ENCODE results near the gene DDX21. TPM values are rescaled to one million over a fixed set of nuclear protein-coding genes. Genes with fewer than 3 reads are reported as not detected.
"Not testable (repeated sequence)": the region's sequence is repeated elsewhere in the genome, so short reads cannot be mapped to it uniquely, and the experiment has no call there.

DDX21 gene
- total RNA-seq, result 74.2 TPM

DNA sequence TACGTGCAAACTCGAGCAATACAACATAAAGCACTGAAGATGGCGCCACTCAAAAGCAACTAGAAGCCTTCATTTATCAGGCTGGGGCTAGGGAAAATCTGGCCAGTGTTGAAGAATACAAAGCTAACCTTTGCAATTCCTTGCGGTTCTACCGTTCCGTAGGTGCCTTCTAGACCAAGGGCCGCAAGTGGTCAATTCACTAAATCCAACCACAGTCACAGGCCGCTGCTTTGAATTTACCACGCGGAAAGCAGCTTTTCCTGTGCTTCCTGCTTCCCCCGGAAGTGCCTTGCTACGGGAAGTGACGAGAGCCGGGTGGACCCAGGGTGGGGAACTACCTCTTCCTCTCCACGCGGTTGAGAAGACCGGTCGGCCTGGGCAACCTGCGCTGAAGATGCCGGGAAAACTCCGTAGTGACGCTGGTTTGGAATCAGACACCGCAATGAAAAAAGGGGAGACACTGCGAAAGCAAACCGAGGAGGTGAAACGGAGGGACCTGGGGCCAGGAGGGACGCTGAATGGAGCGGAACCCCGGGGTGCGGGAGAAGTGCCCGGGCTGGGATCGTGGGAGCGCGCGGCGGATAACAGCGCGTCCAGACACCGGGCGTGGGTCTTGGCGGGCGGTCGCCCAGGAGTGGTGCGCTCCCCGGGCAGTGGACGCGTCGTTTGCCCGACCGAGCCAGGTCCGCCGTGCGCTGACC is at the start of gene DDX21:
Gene DDX21 (plus strand): TSS at position 339 of the 701 bp plus-strand sequence. CDS start 56 bp downstream, at position 395.
- DNase-seq (ENCODE audit: low spot score), result peak; percentile 94

DNA sequence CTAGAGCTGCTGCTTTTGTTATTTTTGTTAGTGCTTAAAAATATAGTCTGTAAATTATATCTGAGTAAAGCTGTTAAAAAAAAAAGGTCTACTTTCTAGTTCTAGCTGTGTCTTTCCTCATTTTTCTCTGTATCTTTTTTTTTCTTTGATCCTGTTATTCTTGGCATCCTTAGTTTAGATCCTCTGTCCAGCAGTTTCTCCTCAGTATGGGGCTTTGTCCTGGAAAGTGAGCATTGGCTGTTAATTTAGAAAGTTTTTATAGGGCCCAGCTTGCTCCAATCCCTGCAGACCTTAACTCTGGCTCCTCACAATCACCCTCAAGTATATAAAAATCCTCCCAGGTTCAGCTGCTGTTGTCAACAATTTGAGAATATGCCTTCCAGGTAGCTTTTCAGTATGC is 31.4 kb upstream of the DDX21 start:
- no peak for DNase-seq (ENCODE audit: low spot score)

DNA sequence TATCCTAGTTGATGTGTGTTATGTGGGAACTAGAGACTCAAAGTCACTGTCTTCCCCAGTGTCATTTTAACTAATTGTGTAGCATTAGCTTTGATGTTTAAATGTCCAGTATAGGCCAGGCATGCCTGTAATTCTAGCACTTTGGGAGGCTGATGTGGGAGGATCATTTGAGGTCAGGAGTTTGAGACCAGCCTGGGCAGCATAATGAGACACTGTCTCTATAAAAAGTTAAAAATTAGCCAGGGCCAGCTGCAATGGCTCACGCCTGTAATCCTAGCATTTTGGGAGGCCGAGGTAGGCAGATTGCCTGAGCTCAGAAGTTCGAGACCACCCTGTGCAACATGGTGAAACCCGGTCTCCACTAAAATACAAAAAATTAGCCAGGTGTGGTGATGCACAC is 30.5 kb upstream of the DDX21 start:
- no peak for DNase-seq (ENCODE audit: low spot score)

DNA sequence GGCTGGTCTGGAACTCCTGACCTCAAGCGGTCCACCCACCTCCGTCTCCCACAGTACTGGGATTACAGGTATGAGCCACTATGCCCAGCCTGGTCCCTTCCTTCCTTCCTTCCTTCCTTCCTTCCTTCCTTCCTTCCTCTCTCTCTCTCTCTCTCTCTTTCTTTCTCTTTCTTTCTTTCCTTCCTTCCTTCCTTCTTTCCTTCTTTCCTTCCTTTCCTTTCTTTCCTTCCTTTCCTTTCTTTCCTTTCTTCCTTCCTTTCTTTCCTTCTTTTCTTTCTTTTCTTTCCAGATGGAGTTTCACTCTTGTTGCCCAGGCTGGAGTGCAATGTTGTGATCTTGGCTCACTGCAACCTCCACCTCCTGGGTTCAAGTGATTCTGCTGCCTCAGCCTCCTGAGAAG is 26.8 kb upstream of the DDX21 start:
- DNase-seq (ENCODE audit: low spot score), result not testable (repeated sequence)

DNA sequence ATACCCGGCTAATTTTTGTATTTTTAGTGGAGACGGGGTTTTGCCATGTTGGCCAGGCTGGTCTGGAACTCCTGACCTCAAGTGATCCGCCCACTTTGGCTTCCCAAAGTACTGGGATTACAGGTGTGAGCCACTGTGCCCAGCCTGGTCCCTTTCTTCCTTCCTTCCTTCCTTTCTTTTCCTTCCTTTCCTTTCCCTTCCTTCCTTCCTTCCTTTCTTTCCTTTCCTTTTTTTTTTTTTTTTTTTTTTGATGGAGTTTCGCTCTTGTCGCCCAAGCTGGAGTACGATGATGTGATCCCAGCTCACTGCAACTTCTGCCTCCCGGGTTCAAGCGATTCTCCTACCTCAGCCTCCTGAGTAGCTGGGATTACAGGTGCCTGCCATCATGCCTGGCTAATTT is 26.1 kb upstream of the DDX21 start:
- DNase-seq (ENCODE audit: low spot score), result not testable (repeated sequence)

DNA sequence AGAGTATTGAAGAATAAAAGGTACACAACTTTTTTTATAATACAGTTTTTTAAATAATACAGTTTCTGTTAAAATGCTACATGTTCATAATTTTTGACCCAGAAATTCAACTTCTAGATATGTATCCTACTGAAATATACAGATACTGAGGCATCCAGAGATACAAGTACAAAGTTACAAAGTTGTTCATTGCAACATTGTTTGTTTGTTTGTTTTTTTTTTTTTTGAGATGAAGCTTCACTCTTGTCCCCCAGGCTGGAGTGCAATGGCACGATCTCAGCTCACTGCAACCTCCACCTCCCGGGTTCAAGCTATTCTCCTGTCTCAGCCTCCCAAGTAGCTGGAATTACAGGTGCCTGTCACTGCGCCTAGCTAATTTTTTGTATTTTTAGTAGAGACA is 23.1 kb upstream of the DDX21 start:
- DNase-seq (ENCODE audit: low spot score), result not testable (repeated sequence)

DNA sequence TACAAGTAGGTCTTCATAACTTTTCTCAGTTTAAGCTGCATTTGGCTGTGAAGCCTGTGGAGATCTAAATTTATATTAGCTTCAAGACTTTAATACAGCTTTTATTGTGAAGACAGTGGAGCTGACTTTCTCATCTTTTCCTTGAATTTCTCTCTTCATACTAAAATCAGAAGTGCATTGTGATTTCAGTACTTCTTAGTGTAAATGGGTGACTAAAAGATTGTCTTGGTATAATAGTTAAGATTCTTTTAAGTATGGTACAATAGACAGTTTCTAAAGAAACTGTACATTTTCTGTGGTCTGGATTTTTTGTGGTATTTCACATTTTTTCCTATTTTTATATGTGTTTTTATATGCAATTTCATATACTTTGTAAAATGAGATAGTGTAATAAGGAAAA is 21.0 kb upstream of the DDX21 start:
- no peak for DNase-seq (ENCODE audit: low spot score)

DNA sequence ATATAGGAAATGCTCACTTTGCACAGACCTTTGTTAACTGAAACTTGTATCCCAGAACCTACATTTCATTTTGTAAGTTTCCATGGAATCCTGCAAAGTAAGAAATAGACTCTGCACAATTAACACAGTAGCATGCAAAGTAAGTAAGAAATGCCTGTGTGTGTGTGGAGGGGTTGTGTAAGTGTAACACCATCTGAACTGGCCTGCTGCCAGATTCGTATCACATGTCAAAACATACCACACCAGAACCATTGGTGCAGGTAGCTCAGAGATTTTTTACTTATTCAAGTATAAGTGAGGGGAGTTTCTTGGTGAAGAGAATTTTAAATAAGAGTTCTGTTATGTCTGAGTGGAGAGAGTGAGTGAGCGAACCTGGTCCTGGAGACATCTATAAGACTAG is 17.9 kb upstream of the DDX21 start:
- DNase-seq (ENCODE audit: low spot score), result no peak

DNA sequence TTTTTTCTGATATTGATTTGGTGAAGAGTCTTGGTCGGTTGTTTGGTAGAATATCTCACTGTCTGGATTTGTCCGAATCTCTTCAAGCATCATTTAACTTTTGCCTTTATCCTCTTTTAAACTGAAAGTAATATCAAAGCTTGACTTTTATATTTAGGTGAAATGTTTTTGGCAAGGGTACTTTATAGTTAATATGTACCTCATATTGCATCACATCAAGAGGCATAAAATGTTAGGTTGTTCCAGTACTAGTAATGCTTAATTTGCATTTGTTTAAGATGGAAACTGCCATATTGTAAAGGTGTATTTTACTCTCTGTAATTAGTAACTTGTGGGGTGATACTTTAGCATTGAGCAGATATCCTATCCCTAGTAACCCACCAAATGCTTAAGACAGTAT is 17.1 kb upstream of the DDX21 start:
- no peak for DNase-seq (ENCODE audit: low spot score)

DNA sequence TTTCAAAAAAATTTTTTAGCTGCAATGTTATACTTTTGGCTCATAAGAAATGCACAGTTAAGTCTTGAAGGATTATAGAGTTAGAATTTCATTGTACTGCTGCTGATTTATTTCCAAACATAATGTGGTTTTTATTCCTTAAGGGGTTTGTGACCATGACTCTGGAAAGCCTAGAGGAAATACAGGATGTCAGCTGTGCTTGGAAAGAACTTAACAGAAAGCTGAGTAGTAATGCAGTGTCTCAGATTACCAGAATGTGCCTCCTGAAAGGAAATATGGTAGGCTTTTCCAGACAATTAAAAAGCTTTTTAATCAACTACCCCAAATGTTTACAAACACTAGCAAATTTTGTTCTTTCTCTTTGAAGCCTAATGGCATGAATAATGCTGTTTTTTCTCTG is 15.1 kb upstream of the DDX21 start:
- not testable (repeated sequence) for DNase-seq (ENCODE audit: low spot score)

DNA sequence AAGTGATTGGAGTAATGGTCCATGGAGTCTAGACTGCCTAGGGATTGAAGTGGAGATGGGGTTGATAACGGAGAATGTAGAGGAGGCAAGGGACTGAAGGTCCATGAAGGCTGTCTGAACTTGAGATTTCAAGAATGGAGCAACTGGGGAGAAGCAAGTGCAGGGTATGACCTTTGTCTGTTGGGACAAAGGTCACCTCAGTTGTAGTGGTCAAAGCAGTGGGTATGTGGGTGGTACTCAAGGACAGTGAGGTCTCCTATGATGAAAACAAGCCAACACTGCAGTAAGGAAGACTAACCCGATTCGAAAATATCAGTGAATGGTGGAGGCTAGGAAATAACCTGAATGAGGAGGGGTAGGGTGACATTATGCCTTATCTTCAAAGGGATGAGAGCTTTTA is 5.4 kb upstream of the DDX21 start:
- no peak for DNase-seq (ENCODE audit: low spot score)

DNA sequence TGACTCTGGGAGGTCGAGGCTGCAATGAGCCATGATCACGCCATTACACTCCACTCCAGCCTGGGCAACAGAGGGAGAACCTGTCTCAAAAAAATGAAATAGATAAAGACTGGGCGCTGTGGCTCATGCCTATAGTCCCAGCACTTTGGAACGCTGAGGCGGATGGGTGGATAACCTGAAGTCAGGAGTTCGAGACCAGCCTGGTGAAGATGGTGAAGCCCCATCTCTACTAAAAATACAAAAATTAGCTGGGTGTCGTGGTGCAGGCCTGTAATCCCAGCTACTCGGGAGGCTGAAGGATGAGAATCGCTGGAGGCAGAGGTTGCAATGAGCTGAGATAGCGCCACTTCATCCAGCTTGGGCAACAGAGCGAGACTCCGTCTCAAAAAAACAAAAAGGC is 1.1 kb upstream of the DDX21 start:
- no peak for DNase-seq (ENCODE audit: low spot score)

DNA sequence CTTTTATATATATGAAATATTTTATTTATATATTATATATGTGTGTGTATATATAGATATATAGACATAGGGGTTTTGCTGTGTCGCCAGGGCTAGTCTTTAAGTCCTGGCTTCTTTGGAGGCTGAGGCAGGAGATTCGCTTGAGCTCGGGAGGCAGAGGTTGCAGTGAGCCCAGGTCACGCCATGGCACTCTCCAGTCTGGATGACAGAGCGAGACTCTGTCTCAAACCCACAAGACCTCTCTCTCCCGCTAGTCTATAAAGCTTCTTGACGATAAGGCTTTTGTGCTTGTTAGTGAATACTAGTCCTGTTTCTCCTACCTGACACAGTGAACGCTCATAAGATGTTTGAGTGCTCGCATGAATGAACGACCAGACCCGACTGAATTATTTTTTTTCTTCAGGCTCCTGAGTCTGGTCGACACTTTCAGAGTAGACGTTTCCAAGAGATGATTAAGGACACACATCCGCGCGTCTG is 577 bp upstream of the DDX21 start:
- no peak for DNase-seq (ENCODE audit: low spot score)

DNA sequence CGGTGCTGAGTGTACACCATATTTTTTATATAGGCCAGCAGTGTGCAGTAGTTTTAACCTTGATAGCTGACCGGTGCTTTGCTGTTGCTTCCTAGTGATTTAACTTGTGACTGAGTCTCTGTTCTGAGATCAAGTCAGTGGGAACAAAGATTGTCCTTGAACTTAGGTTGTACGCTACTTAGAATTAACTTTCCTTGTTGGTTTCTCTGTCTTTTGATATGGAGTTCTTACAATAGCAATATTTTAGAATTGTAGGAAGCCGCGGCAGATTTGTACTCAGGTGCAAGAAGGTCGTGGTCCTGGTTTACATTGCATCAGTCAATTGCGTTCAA is 1.3 kb downstream of the DDX21 start:
- DNase-seq (ENCODE audit: low spot score), result no peak

DNA sequence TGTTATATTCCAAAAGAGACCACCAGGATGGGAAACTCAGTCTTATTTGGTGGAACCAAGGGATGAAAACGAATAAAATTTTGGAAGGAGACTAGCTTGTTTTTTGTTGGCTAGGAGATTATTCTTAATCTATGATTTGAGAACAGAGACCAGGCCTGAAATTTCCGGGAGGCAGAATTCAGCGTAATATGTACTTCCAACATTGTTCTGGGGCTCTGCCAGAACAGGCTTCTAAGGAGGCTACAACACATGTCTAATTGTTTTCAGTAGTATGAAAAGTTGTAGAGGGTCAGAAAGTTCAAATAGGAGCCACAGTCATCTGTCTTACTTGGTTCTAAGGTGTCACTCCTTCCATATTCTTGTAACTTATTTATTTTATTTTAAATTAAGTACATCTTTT is 1.7 kb downstream of the DDX21 start:
- no peak for DNase-seq (ENCODE audit: low spot score)

DNA sequence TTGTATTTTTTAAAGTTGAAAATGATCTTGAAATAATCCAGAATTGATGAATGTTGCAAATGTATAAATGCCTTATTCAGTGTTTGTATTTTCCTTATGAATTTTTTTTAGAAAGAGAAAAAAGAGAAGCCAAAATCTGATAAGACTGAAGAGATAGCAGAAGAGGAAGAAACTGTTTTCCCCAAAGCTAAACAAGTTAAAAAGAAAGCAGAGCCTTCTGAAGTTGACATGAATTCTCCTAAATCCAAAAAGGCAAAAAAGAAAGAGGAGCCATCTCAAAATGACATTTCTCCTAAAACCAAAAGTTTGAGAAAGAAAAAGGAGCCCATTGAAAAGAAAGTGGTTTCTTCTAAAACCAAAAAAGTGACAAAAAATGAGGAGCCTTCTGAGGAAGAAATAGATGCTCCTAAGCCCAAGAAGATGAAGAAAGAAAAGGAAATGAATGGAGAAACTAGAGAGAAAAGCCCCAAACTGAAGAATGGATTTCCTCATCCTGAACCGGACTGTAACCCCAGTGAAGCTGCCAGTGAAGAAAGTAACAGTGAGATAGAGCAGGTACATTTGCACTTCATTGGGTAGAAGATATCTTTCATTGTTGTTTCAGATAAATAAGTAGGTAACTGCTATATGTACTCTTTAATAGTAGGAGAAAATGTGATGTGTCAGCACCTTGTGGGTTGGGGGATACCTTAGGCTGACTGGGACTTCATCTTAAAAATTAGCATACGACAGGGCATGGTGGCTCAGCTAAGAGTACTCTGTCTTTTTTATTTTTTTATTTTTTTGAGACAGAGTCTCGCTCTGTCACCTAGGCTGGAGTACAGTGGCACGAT is 3.9 kb downstream of the DDX21 start:
- DNase-seq (ENCODE audit: low spot score), result no peak

DNA sequence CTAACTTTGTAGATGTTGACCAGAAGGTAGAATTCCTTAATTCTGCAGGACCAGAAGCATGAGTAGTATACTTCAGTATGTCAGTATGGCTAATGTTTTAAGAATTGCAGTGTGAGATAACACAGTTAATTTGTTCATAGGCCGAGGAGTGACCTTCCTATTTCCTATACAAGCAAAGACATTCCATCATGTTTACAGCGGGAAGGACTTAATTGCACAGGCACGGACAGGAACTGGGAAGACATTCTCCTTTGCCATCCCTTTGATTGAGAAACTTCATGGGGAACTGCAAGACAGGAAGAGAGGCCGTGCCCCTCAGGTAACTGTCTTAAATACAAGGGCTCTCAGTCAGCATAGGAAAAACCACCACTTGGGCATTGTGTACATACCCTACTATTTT is 7.2 kb downstream of the DDX21 start:
- DNase-seq (ENCODE audit: low spot score), result no peak

DNA sequence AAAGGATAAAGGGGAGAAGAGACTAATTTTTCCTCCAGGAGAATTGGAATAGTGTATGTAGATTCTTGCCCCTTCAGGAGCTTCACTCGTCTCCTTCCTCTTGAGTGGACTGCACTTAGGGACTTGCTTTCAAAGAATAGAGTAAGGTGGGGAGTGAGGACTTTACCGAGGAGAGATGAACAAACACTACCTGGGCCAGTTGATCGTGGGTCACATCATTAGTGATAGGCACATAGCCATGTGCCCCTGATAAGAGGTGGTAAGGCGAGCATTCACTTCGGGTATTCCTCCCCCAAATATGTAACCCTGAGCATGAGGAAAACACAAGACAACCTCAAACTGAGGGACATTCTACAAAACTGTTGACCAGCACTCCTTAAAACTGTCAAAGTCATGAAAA is 18.0 kb downstream of the DDX21 start:
- no peak for DNase-seq (ENCODE audit: low spot score)

DNA sequence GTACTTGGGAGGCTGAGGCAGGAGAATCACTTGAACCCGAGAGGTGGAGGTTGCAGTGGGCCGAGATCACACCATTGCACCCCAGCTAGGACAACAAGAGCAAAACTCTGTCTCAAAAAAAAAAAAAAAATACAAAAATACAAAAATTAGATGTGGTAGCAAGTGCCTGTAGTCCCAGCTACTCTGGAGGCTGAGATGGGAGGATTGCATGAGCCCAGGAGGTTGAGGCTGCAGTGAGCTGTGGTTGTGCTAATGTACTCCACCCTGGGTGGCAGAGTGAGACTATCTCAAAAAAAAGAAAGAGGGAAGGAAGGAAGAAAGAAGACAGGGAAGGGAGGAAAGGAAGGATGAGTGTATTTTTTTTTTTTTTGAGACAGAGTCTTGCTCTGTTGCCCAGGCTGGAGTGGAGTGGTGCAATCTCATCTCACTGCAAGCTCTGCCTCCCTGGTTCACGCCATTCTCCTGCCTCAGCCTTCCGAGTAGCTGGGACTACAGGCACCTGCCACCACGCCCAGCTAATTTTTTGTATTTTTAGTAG is 20.0 kb downstream of the DDX21 start:
- not testable (repeated sequence) for DNase-seq (ENCODE audit: low spot score)

DNA sequence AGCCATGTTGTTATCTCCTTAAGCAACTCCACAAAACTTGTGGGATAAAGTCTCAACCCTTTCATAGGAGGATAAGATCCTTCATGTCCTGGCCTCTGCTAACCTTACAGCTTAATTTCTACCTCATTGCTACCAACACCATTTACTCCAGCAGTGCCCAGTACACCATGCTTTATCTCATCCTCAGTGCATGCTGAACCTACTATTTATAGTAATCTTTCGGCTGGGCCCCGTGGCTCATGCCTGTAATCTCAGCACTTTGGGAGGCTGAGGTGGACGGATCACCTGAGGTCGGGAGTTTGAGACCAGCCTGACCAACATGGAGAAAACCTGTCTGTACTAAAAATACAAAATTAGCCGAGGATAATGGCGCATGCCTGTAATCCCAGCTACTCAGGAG is 23.8 kb downstream of the DDX21 start:
- not testable (repeated sequence) for DNase-seq (ENCODE audit: low spot score)

DNA sequence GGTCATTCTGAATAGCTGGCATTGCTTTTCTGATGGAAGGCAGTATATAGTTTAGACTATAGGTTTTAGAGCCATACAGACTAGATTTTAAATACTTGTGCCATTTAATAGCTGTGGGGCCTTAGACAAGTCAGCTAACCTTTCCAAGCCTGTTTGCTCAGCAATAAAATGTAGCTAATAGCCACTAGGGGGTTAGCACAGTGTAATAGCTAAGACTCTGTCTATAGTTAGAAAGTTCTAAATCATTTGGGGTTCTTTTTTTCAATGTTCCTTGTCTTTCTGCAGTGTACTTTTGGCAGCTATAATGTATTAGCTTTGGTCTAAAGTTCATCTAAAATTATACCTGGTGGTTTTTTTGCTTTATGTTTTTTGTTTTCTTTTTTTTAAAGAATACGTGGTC is 25.1 kb downstream of the DDX21 start:
- DNase-seq (ENCODE audit: low spot score), result no peak

DNA sequence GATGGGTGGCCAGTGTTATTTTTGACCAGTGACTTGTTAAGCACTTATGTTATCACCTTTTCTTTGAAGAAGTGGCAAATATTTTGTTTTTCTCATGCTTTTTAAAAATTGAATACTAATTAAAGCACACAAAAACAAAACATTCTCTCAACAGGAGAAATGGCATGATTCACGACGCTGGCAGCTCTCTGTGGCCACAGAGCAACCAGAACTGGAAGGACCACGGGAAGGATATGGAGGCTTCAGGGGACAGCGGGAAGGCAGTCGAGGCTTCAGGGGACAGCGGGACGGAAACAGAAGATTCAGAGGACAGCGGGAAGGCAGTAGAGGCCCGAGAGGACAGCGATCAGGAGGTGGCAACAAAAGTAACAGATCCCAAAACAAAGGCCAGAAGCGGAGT is 26.4 kb downstream of the DDX21 start:
- DNase-seq (ENCODE audit: low spot score), result no peak

DNA sequence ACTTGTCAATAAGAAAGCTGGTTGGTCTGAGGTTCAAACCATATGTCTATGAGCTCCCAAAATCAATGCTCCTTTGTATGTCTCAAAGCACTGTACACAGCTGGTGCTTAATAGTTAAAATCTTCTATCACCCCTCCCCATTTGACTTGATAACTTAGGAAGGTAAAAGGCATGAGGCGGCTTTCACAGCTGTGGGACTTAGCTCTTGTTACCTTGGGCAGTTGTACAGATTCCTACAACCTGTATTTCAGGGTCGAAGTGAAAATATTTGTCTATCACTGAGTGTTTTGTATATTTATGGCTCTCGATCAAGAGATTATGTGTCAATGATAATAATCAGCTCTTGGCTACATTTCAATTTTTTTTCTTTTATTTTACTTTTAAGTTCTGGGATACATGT is 31.6 kb downstream of the DDX21 start:
- no peak for DNase-seq (ENCODE audit: low spot score)

Measured in ureter (tissue), 1 donor.